T-helper 2 cell treated with Interferon-gamma antibody and Interleukin-4, amounts not matched to agents 5 μg/mL and 100 μg/mL, for 36 hours (primary cell): ENCODE results near the gene SLC30A5.
A peak's percentile ranks its signal among the peaks of the same experiment; 100 is the strongest.

Experiments used
- DNase-seq: peaks from one replicate; pipeline ENCODE4 v3.0.0; 2021; ENCODE audit warnings: low spot score
- H3K27ac Mint-ChIP-seq: one replicate; pipeline ENCODE4 v1.8.0; 2021; ENCODE audit warnings: mild to moderate bottlenecking, mixed read lengths
- H3K27me3 Mint-ChIP-seq: one replicate; pipeline ENCODE4 v1.8.0; 2021; ENCODE audit warnings: low read depth, mixed read lengths
- H3K36me3 Mint-ChIP-seq: one replicate; pipeline ENCODE4 v1.8.0; 2021; ENCODE audit warnings: low read depth, mixed read lengths
- H3K4me1 Mint-ChIP-seq: one replicate; pipeline ENCODE4 v1.8.0; 2021; ENCODE audit warnings: low read depth, mixed read lengths
- H3K4me3 Mint-ChIP-seq: one replicate; pipeline ENCODE4 v1.8.0; 2022; ENCODE audit warnings: mild to moderate bottlenecking, moderate library complexity, mixed read lengths
- H3K9me3 Mint-ChIP-seq: one replicate; pipeline ENCODE4 v1.8.0; 2021; ENCODE audit warnings: mixed read lengths

Gene SLC30A5

GRCh38 chr5:69166686-69167492 is 73.1 kb downstream of the SLC30A5 start, which contains the start of gene CCNB1:
TSS of gene CCNB1 (plus strand) at chr5:69167150. CDS start at chr5:69167263, 113 bp downstream.
- Mint-ChIP-seq H3K27me3 (no peaks in the 10 kb centered on the region), H3K4me1 (peaks cover 30% of the 10 kb centered on the region), H3K4me3 (peak within 1 kb of the TSS; percentile 94), H3K9me3 (no peaks in the 10 kb centered on the region), H3K36me3 (peaks cover 43% of the 10 kb centered on the region), H3K27ac (peak within 1 kb of the TSS; percentile 93)
- DNase-seq = peak; percentile 99

DNA sequence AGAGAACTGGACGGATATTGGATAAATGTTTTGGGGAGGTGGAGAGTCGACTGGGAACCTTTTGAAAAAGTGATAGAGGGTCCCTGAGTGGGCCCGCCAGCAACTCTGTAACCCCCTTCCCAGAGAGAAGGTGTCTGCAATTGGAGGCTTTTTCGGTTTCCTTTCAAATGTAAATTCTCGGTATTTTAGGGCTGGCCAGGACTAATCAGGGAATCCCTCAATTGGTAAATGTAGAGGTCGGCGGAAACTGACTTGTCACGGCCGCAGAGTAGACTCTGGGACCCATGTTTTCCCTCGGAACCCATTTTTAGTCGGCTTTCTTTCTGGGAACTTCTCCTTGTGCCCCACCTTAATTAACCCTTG is 73.7 kb downstream of the SLC30A5 start:
- no peak for DNase-seq
- peak overlapping the region; percentile 93 for H3K27ac Mint-ChIP-seq
- peaks cover 32% of the 10 kb centered on the region for H3K4me1 Mint-ChIP-seq

GRCh38 chr5:69167929-69168328 is 74.1 kb downstream of the SLC30A5 start:
- no peak for DNase-seq
- no peaks in the 10 kb centered on the region for H3K9me3 Mint-ChIP-seq
- peak overlapping the region; percentile 94 for H3K4me3 Mint-ChIP-seq
- peak overlapping the region; percentile 93 for H3K27ac Mint-ChIP-seq
- no peaks in the 10 kb centered on the region for H3K27me3 Mint-ChIP-seq
- peaks cover 52% of the 10 kb centered on the region for H3K36me3 Mint-ChIP-seq
- H3K4me1 Mint-ChIP-seq = peaks cover 35% of the 10 kb centered on the region

More for the DNA sequence above, 73.7 kb downstream of the SLC30A5 start:
- H3K9me3 Mint-ChIP-seq = no peaks in the 10 kb centered on the region
- H3K4me3 Mint-ChIP-seq = peak overlapping the region; percentile 94
- H3K36me3 Mint-ChIP-seq = peaks cover 49% of the 10 kb centered on the region
- no peaks in the 10 kb centered on the region for H3K27me3 Mint-ChIP-seq

- no peak overlapping the region for H3K4me3 Mint-ChIP-seq
- no peak for DNase-seq
- no peak overlapping the region for H3K27ac Mint-ChIP-seq
- no peaks in the 10 kb centered on the region for H3K27me3 Mint-ChIP-seq
- H3K9me3 Mint-ChIP-seq = no peaks in the 10 kb centered on the region
- H3K36me3 Mint-ChIP-seq = peaks cover 76% of the 10 kb centered on the region
- H3K4me1 Mint-ChIP-seq = peaks cover 39% of the 10 kb centered on the region
Measured at GRCh38 chr5:69170495-69170894, 76.7 kb downstream of the SLC30A5 start.

DNA sequence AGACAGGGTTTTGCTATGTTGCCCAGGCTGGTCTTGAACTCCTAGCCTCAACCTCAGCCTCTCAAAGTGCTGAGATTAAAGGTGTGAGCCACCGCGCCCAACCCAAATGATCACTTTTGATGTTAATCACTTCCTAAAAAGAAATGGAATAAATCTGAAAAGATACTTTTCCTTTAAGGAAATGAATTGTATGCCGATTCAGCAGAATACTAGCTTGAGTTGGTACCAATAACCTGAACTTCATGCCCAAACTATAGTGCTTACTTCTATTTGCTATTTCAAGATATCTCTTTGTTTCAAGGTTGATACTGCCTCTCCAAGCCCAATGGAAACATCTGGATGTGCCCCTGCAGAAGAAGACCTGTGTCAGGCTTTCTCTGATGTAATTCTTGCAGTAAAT is 77.2 kb downstream of the SLC30A5 start:
- Mint-ChIP-seq H3K36me3 (peaks cover 79% of the 10 kb centered on the region), H3K4me1 (peaks cover 39% of the 10 kb centered on the region), H3K9me3 (no peaks in the 10 kb centered on the region), H3K27me3 (no peaks in the 10 kb centered on the region), H3K27ac (no peak overlapping the region), H3K4me3 (no peak overlapping the region)
- DNase-seq = no peak
